Dermis blood vessel endothelial cell (primary cell): ENCODE data around the gene PFN3. TPM values are rescaled to one million over a fixed set of nuclear protein-coding genes. Genes with fewer than 3 reads are reported as not detected.
"Not testable (repeated sequence)": the region's sequence is repeated elsewhere in the genome, so short reads cannot be mapped to it uniquely, and the experiment has no call there.

Source experiments
- DNase-seq: peaks from one replicate; pipeline ENCODE4 v3.0.0; 2010
- total RNA-seq: library from RNA; depleted of rRNA; stranded (reverse); fragments of >200 nt; gene quantifications from 2 replicates; pipeline ENCODE4 v1.2.3, GENCODE V29; 2014

Gene PFN3
- total RNA-seq, 1 donor from 2014 or later: not detected

DNA sequence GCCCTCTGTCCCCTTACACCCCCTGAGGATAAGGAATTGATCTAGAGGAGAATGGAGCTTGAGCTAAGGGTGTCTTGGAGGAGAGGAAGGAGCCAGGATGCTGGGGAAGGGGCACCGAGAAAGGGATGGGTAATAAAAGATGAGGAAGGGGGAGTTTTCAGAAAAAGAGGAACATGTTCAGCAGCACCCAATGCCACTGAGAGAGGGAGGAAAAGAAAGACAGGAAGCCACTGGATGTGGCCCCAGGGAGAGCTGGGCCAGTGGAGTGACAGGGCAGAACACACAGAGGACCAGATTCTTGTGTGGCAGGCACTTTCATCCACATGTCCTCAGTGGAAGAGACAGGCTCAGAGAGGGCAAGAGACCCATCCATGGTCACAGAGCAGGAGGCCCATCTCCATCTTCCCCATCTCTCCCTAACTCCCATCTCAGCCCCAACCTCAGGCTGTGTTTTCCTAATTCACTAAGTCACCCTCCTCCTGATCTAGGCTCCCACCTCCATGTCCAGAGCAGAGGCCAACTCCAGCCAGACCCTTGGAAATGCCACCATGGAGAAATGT is 7.2 kb downstream of the PFN3 start:
- DNase-seq: no peak

DNA sequence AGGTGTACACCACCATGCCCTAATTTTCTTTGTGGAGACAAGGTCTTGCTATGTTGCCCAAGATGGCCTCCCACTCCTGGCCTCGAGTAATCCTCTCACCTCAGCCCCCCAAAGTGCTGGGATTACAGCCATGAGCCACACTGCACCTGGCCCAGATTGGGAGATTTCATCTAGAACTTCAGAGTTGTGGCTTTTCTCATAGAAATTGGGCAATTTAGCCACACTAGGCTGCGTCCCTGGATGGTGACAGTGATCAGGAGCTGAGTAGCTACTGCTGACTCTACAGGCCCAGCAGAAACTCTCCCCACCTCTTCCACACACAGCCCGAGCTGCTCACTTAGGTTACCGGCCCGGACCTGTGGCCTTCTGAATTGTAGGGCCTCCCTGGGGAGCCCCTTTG is 7.7 kb downstream of the PFN3 start:
- no peak for DNase-seq

DNA sequence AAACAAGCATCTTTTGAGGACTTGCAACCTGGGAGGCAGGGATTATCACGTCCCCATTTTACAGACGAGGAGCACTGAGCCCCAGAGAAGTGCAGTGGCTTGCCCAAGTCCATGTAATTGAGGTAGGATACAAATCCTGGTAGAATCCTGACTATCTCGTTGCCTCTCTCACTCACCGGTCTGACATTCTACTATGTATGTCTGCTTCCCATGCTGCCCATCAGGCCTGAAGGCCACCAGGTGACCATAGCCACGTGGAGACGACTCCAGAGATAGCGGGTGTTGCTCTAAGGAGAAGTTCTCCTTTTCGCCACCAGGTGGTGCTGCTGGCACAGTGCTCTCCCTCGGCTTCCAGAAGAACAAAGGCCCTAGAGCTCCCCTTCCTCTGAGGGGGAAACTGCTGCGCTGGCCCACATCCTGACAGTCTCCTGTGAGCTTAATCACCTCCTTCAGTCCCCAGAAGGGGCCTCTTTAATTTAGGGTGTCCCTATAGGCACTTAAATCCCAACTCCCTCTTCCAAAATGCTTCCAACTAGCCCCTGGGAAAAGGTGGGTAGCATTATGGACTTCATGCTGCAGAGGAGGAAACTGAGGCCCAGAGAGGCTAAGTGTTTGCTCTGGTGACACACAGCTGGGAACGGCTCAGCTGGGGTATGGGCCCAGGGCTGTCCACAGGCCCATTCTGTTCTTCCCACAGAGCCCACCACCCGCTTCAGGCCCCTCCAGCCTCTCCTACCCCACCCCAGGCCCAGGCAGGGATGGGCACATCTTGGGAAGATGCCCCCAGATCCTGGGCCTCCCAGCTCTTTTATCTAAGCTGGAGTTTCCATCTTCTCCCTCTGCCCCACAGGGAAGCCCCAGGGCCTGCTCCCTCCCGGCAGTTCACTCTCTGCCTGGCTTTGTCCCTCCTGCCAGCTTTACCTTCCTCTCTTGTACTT is 9.8 kb downstream of the PFN3 start:
- DNase-seq: peak; percentile 93

DNA sequence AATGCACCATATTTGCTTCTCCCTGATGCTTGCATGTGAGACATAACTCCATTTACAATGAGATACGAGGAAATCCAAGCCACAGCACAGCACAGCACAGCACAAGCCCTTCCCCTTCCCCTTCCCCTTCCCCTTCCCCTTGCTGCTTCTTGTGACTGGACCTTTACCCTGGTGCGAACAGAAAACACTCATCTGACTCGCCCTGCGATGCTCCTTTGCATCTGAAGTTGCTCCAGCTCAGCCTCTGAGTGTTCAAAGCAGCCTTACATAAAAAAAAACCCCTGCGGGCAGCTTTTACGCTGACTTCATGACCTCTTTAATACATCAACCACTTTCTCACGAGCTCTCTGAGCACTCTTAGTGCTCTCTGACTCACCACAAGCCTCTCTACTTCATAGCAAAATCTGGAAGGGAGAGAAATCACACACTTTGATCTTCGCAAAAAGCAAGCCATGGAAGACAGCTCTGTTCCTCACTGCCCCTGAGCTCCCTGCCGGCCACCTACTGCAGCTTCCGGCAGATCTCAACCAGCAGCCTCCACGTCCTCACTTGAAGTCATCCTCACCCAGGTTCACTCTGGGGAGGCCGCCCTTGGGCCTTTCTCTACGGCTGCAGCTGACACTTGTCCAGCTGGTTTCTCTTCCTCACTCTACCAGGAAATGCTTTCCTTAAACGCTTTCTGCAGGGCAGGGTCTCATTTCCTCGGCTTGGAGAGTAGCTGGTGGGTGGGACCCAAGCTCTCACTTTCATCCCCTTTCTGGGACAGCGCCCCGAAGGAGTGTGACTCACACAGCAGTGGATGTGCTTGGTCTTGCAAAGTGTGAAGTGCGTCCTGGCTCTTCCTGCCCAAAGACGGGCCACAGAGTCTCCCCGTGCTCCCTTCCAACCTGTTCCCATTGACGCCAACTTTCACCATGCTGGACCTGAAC is 11.0 kb downstream of the PFN3 start:
- DNase-seq: peak; percentile 48

DNA sequence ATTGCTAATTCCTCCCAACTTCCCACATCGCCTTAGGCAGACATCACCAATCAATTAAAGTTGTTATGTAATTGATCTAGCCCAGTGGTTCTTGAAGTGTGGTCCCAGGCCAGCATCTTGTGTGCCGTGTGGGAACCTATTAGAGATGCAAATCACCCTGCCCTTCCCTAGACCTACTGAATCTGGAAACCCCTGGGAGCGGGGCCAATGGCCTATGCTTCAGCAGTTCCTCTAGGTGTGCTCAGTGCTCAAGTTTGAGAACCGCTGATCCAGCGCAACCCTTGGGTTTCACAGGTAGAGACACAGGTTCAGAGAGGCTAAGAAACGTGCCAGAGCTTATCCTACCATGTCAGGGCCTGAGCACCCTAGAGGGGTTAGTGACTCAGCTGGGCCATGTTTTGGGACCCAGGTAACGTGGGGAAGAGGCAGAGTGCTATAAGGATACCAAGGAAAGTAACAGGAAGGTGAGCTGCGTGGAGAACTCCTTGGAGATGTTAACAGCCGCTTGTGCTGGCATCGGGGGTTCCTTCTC is 11.9 kb downstream of the PFN3 start:
- no peak for DNase-seq

DNA sequence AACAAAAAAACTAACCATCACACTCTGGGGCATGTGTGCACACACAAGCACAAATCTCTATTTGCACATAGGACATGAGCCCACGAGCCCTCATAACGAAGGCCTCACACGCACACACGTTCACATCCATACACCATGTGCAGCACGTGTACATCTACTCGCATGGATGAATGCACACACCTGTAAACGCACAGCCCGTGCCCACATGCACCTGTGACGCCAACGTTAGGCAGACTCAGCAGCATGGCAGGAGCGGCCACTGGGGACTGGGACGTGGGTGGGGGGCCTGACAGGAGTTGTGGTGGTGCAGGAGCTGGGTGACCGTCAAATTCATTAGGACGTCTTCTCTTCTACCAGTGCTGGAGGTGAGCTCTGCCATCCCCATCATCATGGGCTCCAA is 13.1 kb downstream of the PFN3 start:
- DNase-seq: no peak

DNA sequence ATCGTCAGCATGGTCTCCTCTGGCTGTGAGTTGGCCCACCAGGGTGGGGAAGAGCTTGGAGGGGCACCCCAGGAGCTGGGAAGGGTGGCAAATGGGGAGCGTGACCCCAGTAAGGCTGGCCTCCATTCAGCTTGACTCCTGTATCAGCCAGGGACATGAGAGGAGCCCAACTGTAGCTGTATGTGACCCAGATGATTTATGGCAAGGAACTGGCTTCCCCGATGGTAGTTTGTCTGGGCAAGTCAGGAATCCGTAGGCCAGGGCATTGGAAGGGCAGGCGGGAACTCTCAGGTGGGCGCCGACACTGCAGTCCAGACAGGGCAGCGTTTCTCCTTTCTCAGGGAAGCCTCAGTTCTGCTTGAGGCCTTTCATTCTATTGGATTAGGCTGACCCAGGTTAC is 13.9 kb downstream of the PFN3 start:
- DNase-seq: no peak

DNA sequence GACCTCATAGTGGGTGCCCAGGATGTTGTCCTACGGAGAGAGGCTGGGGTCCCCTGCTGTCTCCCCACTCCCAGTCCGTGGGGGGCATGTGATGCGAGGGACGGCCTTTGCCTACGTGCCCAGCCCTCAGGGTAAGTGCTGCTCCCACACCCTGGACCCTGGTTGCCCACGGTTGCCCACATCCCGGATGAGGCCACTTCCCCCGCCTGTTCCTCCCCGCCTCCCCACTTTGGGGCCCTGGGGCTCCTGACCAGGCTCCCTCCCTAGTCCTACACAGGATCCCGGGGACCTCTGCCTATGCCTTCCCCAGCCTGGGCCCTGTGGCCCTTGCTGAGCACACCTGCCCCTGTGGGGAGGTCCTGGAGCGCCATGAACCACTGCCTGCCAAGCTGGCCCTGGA is 14.7 kb downstream of the PFN3 start:
- DNase-seq: no peak

DNA sequence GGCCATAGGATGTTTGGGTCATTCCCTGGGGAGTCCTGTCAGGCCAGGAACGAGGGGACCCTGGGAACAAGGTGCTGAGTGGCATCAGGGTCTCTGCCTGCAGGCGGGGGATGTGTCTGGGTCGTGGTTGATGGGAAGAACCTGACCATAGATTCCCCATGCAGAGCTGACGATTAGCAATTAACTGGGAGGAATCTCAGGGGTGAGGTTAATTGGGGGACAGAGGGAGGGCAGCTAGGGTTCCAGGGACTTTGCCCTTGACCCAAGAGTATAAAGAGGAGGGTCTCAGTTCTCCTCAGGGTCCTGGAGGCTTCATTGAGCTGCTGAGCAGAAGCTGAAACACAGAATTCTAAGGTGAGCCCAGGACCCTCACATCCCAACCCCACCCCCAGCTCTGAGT is 16.3 kb downstream of the PFN3 start, which contains the start of gene SLC34A1:
TSS of gene SLC34A1 (plus strand) at position 301 of the 400 bp plus-strand sequence. CDS start 1,308 bp downstream, outside the sequence.
- DNase-seq: no peak

DNA sequence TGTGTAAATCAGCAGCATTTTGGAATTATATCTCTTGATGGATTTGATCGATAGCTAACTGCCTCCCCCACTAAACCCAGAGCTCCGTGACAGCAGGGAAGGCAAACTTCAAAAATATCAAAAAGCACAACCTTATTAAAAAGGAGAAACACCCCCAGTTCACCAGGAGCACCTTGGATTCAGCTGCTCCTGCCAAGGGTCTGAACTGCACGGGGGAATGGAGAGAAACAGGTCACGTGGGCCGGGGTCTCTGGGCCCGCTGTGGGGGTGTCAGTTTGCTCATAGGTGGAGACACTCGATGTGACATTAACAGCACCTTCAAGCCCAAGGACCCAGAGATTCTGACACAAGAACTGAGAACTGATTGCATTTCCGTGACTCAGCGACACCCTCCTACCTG is 17.3 kb downstream of the PFN3 start:
- DNase-seq: no peak

DNA sequence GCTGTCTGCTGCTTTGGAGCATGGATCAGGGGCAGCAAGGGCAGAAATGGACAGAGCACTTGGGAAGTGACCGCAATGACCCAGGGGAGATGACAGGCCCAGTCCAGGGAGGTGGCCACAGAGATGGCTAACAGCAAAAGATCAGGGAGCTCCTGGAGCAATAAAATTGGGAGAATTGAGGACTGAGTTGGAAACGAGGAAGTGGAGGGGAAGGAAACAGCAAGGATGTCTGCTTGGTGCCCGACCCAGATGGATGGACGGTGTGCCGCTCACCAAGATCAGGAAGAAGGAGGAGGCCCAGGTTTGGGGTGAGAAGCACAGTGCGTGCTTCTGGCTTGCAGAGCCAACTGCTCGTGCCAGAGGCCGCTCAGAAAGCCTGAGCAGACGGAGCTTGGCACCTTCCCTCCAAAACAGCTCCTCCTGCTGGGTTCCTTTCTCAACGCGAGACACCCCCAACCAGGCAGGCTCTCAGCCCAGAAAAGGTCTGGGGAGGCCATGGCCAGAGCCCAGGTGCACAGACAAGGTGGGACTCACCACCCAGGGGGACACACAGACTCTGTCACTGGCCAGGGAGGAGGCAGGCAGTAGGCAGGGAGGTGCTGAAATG is 17.9 kb downstream of the PFN3 start:
- peak; percentile 64 for DNase-seq

DNA sequence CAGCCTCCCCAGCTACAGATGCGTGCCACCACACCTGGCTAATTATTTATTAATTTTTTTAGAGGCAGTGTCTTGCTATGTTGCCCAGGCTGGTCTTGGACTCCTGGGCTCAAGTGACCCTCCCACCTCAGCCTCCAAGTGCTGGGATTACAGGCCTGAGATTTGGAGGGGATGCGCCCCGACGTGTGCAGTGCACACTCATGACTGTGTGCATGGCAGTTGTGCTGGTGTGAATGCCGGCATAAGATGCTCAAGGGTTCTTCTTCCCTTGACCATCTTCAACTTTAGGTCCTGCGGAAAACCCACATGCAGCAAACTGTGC is 19.7 kb downstream of the PFN3 start:
- no peak for DNase-seq

DNA sequence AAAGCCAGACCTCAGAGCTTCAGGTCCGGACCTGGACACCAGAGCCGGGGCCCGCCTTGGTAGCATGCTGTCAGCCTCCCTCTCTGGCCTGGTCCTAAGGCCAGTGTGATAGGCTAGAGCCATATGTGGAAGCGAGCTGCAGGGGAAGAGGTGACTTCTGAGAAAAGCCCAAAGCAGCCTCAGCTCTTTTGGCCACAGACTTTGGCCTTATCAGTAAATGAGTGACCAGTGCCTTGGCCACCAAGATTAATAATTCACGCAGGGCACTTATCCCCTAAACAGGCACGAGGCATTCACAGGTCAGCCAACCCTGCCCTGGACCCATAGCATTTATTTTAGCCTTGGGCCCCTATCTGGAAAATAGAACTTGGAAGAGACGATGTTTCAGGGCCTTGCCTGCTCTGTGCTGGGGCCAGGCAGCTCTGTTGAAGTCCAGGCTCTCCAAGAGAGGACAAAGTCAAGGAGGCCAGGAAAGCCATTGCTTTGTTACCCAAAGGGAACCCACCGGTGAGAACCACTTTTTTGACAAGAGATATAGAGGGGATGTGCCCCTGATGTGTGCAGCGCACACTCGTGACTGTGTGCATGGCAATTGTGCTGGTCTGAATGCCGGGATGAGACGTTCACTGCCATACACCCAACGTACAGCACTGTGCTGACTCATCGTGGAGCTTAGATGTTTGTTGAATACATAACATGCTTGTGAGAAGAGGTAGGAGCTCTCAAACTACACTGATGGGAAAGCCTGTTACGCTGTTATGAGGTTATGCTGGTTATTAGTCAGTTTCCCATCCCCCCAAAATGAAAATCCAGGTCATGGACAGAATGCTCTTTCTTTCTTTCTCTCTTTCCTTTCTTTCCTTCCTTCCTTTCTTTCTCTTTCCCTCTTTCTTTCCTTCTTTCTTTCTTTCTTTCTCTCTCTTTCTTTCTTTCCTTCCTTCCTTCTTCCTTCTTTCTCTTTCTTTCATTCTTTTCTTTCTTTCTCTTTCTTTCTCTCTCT is 21.3 kb downstream of the PFN3 start:
- peak; percentile 41 for DNase-seq

DNA sequence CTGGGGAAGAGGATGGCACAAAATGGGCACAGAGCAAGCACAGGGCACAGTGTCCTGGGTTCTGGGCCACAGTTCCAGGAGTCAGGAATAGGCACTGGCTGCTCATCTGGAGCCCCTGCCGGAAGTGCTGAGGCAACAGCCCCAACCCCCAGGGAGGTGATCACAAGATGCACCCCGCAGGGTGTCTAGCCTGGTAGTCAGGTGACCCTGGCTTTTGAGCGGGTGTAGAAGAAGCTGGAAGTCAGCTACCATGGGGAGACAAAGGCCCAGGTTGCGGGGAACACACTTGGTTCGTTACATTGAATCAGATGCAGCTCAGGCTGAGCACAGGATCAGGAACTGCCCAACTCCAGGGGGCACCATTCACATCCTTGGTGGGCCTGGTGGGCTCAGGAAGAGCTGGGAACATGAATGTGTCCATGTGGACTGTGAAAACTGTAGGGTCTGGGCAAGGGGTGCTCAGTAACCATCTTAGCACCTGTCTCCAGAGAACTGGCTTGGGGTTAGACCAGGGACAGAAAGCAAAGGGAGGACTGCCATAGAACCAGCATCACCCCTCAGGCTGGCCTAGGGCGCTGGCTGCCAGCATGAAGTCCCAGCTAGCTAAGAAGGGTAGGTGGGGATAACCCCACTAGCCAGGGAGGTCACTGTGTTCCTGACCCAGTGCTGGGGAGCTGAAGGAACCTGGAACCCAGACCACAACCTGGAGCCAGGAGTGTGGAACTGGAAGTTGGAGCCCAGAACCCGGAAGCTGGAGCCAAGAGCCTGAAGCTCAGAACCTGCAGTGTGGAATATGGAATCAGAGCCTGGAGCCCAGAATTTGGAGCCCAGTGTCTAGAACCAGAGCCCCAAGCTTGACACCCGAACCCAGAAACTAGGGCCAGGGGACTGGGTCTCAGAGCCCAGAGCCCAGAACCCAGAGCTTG is 22.3 kb downstream of the PFN3 start:
- no peak for DNase-seq

DNA sequence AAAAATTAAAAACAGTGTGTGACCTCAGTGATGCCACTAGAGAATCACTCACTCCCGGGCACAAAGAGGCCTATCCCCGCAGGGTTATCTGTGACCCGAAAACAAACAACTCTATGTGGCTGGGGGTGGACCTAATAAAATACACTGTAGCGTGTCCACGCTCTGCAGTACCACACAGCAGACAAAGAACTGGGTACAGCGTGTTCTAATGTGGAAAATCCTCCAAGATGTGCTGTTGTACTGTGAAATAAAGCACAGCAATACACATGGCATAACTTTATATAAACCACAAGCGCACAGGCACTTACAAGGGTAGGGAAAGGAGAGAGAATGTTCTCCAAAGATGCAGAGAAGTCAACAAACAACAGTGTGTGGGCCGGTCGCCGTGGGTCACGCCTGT is 24.4 kb downstream of the PFN3 start:
- no peak for DNase-seq

DNA sequence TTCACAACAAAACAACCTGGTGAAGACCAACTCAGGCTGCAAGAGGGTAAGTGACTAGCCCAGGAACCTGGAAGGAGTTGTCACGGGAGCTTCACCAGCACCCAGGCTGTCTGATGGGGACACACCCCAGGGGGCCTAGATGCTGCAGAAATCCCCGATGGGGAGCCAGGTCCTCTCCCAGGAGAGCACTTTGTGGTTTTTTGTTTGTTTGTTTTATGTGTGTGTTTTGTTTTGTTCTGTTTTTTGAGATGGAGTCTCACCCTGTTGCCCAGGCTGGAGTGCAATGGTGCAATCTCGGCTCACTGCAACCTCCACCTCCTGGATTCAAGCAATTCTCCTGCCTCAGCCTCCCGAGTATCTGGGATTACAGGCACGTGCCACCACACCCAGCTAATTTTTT is 24.9 kb downstream of the PFN3 start:
- not testable (repeated sequence) for DNase-seq

DNA sequence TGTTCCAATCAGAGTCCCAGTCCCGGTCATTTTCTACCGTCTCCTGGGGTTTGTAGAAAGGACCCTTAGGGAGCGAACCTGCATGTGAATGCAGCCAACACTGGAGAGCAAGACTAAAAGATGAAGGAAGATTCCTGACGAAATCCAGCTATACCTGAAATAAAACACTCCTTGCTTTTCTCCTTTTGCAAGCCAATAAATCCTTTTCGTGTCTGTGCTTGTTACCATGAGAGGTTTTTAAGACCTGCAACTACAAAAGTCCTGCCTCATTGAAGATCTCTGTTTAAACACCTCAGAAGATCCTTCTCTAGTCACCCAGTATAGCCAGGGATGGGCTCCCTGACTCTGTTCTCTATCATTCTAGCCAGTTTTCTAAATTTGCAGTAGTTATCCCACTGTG is 26.2 kb downstream of the PFN3 start:
- no peak for DNase-seq

DNA sequence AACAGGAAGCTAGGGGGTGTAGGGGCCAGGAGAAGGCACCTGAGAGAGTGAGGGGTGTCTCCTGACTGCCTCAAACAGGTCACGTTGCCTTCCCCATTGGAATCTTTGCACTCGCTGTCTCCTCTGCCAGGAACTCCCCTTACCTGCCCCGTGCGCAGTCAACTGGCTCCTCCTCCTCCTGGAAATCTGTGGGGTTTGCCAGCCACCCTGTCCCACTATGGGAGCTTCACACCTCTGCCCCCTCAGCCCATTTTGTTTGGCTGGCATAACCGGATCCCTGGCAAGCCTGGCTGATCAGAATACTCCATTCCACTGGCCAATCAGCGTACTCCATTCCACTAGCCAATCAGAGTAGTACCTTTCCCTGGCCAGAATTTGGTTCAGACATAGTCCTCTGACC is 26.7 kb downstream of the PFN3 start:
- DNase-seq: no peak

DNA sequence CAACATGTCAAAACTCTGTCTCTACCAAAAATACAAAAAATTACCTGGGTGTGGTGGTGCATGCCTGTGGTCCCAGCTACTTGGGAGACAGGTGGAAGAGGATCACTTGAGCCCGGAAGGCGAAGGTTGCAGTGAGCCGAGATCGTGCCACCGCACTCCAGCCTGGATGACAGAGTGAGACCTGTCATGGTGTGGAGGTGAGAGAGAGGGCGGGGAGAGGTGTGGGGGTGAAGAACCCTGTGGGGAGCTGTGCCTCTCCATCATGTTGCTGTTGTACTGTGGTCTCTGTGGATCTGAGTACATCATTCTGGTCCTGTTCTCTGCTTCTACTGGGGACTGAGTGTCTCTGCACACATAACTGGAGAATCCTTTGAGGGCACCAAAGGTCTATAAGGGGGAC is 27.6 kb downstream of the PFN3 start:
- DNase-seq: no peak
